HEK293T (cell line): ENCODE measurements around the gene DHX32.

Experiments used
- CTCF ChIA-PET: fragments of 350-600 bp; formaldehyde crosslinking; extraction: SDS; loops from one replicate; lab custom pipeline; 2021; ENCODE audit warnings: antibody characterized with exemption, inconsistent platforms; lab: Yijun Ruan, JAX
- POLR2A ChIA-PET: fragments of 350-600 bp; formaldehyde crosslinking; extraction: SDS; loops from one replicate; lab custom pipeline; 2020; ENCODE audit warnings: antibody characterized with exemption, inconsistent platforms; lab: Yijun Ruan, JAX
- DNase-seq: peaks from one replicate; pipeline ENCODE4 v3.0.0; 2012; ENCODE audit warnings: mixed read lengths; ENCODE audit errors: extremely low spot score
- ARNT ChIP-seq: fragments of 450-650 bp; IDR thresholded peaks from 2 replicates; pipeline ENCODE4 v1.6.1; 2017; ENCODE audit warnings: mild to moderate bottlenecking
- BHLHE40 ChIP-seq: fragments of 450-650 bp; IDR thresholded peaks from 2 replicates; pipeline ENCODE4 v1.6.1; 2016; ENCODE audit warnings: mild to moderate bottlenecking, moderate library complexity, borderline replicate concordance
- CTBP1 ChIP-seq: fragments of 450-650 bp; IDR thresholded peaks from 2 replicates; pipeline ENCODE4 v1.6.1; 2016; ENCODE audit warnings: borderline replicate concordance
- ELF4 ChIP-seq: fragments of 450-650 bp; IDR thresholded peaks from 2 replicates; pipeline ENCODE4 v1.6.1; 2017; ENCODE audit warnings: antibody characterized with exemption
- FOXA1 ChIP-seq: fragments of 450-650 bp; IDR thresholded peaks from 2 replicates; pipeline ENCODE4 v1.6.1; 2016; ENCODE audit warnings: mild to moderate bottlenecking
- FOXK2 ChIP-seq: fragments of 450-650 bp; IDR thresholded peaks from 2 replicates; pipeline ENCODE4 v1.6.1; 2016; ENCODE audit warnings: mild to moderate bottlenecking
- FOXM1 ChIP-seq: fragments of 450-650 bp; IDR thresholded peaks from 2 replicates; pipeline ENCODE4 v1.6.1; 2017; ENCODE audit warnings: mild to moderate bottlenecking, borderline replicate concordance
- HDGF ChIP-seq: fragments of 450-650 bp; IDR thresholded peaks from 2 replicates; pipeline ENCODE4 v1.6.1; 2017; ENCODE audit warnings: antibody characterized with exemption, borderline replicate concordance
- L3MBTL2 ChIP-seq: fragments of 450-650 bp; conservative IDR thresholded peaks from 2 replicates; pipeline ENCODE4 v1.6.1; 2016; ENCODE audit warnings: mild to moderate bottlenecking
- LEF1 ChIP-seq: fragments of 450-650 bp; IDR thresholded peaks from 2 replicates; pipeline ENCODE4 v1.6.1; 2017; ENCODE audit warnings: mild to moderate bottlenecking, borderline replicate concordance
- NFRKB ChIP-seq: fragments of 450-650 bp; IDR thresholded peaks from 2 replicates; pipeline ENCODE4 v1.6.1; 2016; ENCODE audit warnings: mild to moderate bottlenecking, moderate library complexity
- SP1 ChIP-seq: fragments of 450-650 bp; IDR thresholded peaks from 2 replicates; pipeline ENCODE4 v1.6.1; 2017
- SUZ12 ChIP-seq: fragments of 450-650 bp; IDR thresholded peaks from 2 replicates; pipeline ENCODE4 v1.6.1; 2016; ENCODE audit warnings: mild to moderate bottlenecking
- TARDBP ChIP-seq: fragments of 450-650 bp; IDR thresholded peaks from 2 replicates; pipeline ENCODE4 v1.6.1; 2016
- ZNF384 ChIP-seq: fragments of 450-650 bp; IDR thresholded peaks from 2 replicates; pipeline ENCODE4 v1.6.1; 2016
- TF ChIP-seq, protein P1 (sequence below): fragments of 450-650 bp; IDR thresholded peaks from 2 replicates; pipeline ENCODE4 v1.6.1; 2016

Gene DHX32

DNA sequence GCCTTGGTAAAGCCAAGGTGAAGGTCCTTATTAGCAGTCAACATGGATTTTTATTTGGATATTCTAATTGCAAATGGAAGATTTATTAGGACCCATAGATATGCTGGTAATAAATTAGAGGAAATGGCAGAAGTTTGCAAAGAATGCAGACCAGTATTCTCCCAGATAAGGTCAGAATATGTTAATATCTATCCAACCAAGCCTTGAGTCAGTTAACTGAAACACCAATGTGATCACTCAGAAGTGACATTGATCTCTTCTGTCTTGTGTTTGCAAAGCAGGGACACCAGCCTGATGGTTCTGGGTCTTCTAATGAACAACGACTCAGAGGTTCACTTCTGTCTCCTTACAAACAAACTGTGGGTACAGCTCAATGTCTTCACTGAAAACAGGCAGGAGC is 79.5 kb downstream of the DHX32 start:
- ChIA-PET POLR2A (no interaction called here), CTCF (no interaction called here)
- TF ChIP-seq CTBP1 (no peak), ELF4 (no peak), HDGF (no peak), FOXM1 (no peak), NFRKB (no peak), L3MBTL2 (no peak), BHLHE40 (no peak)
- TF ChIP-seq, protein P1, sequence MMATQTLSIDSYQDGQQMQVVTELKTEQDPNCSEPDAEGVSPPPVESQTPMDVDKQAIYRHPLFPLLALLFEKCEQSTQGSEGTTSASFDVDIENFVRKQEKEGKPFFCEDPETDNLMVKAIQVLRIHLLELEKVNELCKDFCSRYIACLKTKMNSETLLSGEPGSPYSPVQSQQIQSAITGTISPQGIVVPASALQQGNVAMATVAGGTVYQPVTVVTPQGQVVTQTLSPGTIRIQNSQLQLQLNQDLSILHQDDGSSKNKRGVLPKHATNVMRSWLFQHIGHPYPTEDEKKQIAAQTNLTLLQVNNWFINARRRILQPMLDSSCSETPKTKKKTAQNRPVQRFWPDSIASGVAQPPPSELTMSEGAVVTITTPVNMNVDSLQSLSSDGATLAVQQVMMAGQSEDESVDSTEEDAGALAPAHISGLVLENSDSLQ: no peak
- DNase-seq: no peak

DNA sequence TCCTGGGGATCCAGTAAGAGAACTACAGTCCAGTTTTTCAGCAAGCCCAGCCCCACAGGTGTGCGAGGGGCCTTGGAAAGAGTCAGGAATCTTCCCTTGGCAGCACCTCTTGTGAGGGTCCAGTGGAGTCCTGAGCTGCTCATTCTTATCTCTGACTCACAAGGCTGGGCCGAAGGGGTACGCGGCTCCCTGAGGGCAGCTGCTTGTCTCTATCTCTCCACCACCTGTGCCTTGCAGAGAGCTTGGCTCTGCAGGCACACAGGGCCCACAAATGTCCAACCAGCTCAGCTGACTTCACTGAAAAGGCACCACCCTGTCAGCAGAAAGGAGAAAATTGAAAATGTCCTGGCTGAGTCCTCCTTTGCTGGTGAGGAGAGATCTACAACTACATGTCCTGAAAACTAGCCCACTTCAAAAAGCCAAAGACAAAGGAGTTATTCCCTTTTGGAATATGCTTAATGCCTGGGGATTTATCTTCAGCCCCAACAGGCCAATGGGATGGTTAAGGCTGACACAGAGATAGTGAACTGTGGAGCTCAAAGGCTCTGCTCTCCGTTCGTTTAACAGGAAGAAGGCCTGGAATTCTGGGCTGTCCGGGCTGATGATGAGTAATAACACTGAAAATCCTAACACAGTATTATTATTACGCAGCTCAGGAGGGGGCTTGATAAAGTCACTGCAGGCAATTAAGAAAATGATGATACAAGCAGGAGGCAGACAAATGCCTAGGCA is 81.5 kb downstream of the DHX32 start:
- CTCF ChIA-PET: no interaction called here
- DNase-seq: no peak
- no peak for TF ChIP-seq CTBP1
- TF ChIP-seq, protein P1: no peak
- no peak for TF ChIP-seq HDGF
- TF ChIP-seq ELF4: no peak
- TF ChIP-seq SUZ12: no peak
- TF ChIP-seq FOXK2: no peak
- TF ChIP-seq FOXA1: no peak
- TF ChIP-seq ARNT: no peak
- no peak for TF ChIP-seq L3MBTL2
- TF ChIP-seq NFRKB: no peak
- TF ChIP-seq SP1: no peak
- no peak for TF ChIP-seq TARDBP
- TF ChIP-seq FOXM1: no peak
- TF ChIP-seq LEF1: no peak
- TF ChIP-seq BHLHE40: no peak
- no peak for TF ChIP-seq ZNF384
- POLR2A ChIA-PET: no interaction called here

DNA sequence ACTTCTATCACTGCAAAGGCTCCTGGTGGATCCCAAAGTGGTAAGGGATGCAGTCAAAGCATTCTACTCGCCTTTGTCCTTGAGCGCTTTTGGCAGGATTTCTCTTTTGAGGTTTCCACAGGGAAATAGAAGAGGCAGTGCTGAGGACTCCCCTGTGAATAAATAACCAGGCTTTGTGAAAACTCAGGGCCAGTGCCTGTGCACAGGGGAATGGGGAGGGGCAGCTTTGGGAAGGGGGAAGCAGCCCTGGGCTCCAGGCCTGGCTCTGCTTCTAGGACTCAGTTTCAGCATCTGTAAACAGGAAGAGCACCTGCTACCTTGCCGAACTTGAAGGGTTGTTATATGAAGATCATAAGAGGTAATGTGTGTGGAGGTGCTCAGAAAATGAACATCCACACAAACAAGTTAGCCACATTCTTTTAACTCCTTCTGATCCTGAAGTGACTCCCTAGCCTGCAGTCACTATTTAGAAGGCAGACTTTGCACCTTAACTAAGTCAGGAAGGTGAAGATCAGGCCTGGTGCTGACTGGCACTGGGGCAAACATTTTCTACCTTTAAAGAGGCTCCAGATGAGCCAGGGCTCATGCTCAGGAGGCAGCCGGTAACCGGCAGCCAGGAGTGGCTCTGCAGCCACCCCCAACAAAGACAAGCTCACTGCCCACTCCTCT is 83.0 kb downstream of the DHX32 start:
- CTCF ChIA-PET: no interaction called here

DNA sequence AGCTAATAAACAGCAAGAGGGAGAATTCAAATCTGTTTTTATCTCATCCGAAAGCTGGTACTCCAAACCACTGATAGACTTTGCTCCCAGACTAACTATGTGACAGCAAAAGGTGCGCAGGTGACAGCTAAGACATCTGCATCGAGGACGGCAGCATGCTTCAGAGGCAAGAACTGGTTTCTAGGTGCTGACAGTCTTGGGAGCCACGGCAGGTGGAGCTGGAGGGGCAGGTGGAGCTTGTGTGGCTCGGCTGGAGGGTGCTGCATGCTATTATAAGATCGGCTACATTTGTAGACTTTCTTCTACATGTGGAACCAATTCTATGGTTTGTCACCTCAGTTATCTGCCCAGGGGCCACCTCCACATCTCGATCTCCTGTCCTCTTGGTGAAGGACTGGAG is 83.7 kb downstream of the DHX32 start:
- no peak for TF ChIP-seq NFRKB
- no peak for TF ChIP-seq HDGF
- TF ChIP-seq ARNT: no peak
- TF ChIP-seq BHLHE40: no peak
- no peak for TF ChIP-seq CTBP1
- TF ChIP-seq FOXA1: no peak
- no peak for TF ChIP-seq ELF4
- TF ChIP-seq SUZ12: no peak
- TF ChIP-seq FOXK2: no peak
- ChIA-PET POLR2A (no interaction called here), CTCF (no interaction called here)
- no peak for DNase-seq

More for the DNA sequence above, 83.0 kb downstream of the DHX32 start:
- POLR2A ChIA-PET: no interaction called here
- DNase-seq: no peak
- TF ChIP-seq L3MBTL2 (no peak), HDGF (no peak), SUZ12 (no peak), LEF1 (no peak)

DNA sequence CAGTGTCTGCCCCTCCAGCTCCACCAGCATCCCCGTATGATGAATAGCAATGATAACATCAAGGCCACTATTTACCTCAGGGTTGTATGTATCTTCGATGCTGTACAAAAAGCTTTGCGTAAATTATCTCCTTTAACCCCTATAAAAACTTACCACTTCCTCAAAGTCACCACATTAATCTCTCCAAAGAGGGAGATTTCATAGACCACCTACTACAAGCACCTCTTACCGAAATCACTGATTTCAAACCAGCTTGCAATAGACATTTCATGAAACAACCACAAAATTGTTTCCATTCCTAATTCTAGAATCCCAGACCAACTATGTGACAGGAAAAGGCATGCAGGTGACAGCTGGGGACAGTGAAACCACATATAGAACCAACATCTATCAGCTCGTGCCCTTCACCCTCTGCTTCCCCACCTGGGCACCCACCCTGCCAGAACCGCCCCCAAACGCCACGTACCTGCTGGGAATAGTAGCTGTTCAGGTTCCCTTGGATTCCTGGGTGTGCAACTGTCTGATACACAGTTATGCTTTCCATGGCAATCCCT is 85.4 kb downstream of the DHX32 start:
- POLR2A ChIA-PET: interaction anchor here (1.0 kb wide), 1 partner anchor 15 kb away, joined by 3 read pairs; no protein-coding TSS in a partner anchor
- DNase-seq: no peak
- CTCF ChIA-PET: interaction anchor here (1.3 kb wide), 1 partner anchor 25 kb away, joined by 4 read pairs; no protein-coding TSS in a partner anchor
- TF ChIP-seq, protein P1: no peak
- TF ChIP-seq FOXA1: no peak
- no peak for TF ChIP-seq CTBP1
- no peak for TF ChIP-seq ARNT
- no peak for TF ChIP-seq ELF4
- no peak for TF ChIP-seq SUZ12
- TF ChIP-seq SP1: no peak
- TF ChIP-seq FOXK2: no peak
- TF ChIP-seq LEF1: no peak

DNA sequence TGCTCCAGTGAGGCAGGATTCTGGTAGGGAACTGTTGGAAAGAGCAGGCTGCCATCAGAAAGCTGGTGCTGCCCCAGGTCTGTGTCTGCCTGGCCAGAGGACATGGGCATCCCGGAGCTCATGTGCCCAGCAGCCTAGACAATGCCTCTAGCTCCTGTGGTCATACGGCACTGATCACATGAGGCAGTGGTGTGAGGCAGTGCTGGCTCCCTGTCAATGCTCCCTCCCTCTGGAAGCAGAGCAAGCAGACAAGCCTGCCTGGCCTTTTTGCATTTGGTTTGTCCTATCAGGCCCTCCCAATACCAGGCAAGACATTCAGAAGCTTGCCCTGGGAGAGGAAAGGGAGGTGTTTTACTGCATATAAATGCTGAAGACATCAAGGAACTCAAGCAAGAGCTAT is 86.0 kb downstream of the DHX32 start:
- DNase-seq: no peak
- ChIA-PET CTCF (interaction anchor here (1.3 kb wide), 1 partner anchor 24 kb away, joined by 4 read pairs; no protein-coding TSS in a partner anchor), POLR2A (interaction anchor here (1.0 kb wide), 1 partner anchor 15 kb away, joined by 3 read pairs; no protein-coding TSS in a partner anchor)
- TF ChIP-seq L3MBTL2 (no peak), HDGF (no peak), ELF4 (no peak), TARDBP (no peak), ZNF384 (no peak), FOXA1 (no peak), ARNT (no peak), SP1 (no peak), SUZ12 (no peak), CTBP1 (no peak), FOXM1 (no peak), BHLHE40 (no peak), NFRKB (no peak), FOXK2 (no peak)
- TF ChIP-seq, protein P1: no peak
